ENCODE results near the gene CYB5R3. TPM values are rescaled to one million over a fixed set of nuclear protein-coding genes. Genes with fewer than 3 reads are reported as not detected.

CYB5R3 gene
- total RNA-seq, 2 donors from 2014 or later: 265 to 288 TPM

Other genes starting within 250 kb of the CYB5R3 start
- 1 to 10 TPM in 1 of 2 donors, under 1 TPM in 1; 0.74 to 3.5 TPM for gene NFAM1, start 217.0 kb downstream of the CYB5R3 start, total RNA-seq
- gene RRP7A, start 129.6 kb downstream of the CYB5R3 start, total RNA-seq: 10 to 100 TPM; 12.9 to 19.4 TPM
- gene SERHL2, start 95.4 kb downstream of the CYB5R3 start, total RNA-seq: 1 to 10 TPM; 2.4 to 3.9 TPM
- gene POLDIP3, start 34.5 kb downstream of the CYB5R3 start, total RNA-seq: 10 to 100 TPM; 20.2 to 29.5 TPM
- gene ATP5MGL, start 8.8 kb downstream of the CYB5R3 start, total RNA-seq: not detected
- gene A4GALT, start 71.5 kb upstream of the CYB5R3 start, total RNA-seq: 10 to 100 TPM; 40.8 to 78.6 TPM
- 10 to 100 TPM; 27.4 to 29.6 TPM for gene ARFGAP3, start 207.9 kb upstream of the CYB5R3 start, total RNA-seq

Measured in right atrium auricular region (tissue), 2 donors.